Right lobe of liver (tissue), 4 donors: ENCODE measurements around the gene ZNF74.

Experiments used
- POLR2A ChIP-seq: fragments of 450-650 bp; IDR thresholded peaks from one replicate; pipeline ENCODE4 v1.6.1; 2017; ENCODE audit warnings: antibody characterized with exemption, mild to moderate bottlenecking
- TF ChIP-seq, protein P1 (sequence below), 4 donors: fragments of 200-600 bp in 3 of 4; fragments of 450-650 bp in 1 of 4; IDR thresholded peaks; one replicate each; pipeline versions ENCODE4 v1.5.1 to v1.8.0; 2016 to 2022; ENCODE audit warnings: antibody characterized with exemption in 4 of 4, mild to moderate bottlenecking in 2 of 4
- donor health status: DM: no; HTN: no; CAD: no.
- donor health status: DM: no; HTN: no; CAD: no.
- donor health status: DM: no; HTN: yes; CAD: no.

DNA sequence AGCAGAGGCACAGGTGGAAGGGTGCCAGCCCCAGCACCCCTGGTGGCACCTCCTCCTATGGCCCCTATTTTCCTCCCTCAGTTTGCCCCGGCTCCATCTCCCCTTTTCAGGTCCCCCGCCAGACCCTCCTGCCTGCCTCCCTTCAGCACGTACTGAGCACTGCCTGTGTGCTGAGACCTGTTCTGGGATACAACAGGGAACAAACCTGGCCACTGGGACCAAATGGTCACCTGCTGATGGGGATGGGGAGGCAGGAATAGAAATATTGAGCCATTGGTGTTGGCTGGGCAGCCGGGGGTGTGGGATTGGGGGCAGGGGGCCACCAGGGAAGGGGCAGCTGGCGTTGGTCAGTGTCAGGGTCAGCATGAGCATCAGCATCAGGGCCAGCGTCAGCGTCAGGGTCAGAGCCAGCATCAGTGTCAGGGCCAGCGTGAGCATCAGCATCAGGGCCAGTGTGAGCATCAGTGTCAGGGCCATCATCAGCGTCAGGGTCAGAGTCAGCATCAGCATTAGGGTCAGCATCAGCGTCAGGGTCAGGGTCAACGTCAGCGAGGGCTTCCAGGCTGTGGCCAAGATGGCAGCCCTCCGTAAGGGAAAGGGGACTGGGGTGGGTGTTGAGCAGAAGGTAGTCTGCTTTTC, 7.5 kb downstream of the ZNF74 start:
- TF ChIP-seq, protein P1, sequence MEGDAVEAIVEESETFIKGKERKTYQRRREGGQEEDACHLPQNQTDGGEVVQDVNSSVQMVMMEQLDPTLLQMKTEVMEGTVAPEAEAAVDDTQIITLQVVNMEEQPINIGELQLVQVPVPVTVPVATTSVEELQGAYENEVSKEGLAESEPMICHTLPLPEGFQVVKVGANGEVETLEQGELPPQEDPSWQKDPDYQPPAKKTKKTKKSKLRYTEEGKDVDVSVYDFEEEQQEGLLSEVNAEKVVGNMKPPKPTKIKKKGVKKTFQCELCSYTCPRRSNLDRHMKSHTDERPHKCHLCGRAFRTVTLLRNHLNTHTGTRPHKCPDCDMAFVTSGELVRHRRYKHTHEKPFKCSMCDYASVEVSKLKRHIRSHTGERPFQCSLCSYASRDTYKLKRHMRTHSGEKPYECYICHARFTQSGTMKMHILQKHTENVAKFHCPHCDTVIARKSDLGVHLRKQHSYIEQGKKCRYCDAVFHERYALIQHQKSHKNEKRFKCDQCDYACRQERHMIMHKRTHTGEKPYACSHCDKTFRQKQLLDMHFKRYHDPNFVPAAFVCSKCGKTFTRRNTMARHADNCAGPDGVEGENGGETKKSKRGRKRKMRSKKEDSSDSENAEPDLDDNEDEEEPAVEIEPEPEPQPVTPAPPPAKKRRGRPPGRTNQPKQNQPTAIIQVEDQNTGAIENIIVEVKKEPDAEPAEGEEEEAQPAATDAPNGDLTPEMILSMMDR (IDR thresholded peaks at IDR 0.05), result no peak
- TF ChIP-seq POLR2A, result no peak
